Smooth muscle cell (in vitro differentiated cells): ENCODE data around the gene NGEF. TPM values are rescaled to one million over a fixed set of nuclear protein-coding genes. Genes with fewer than 3 reads are reported as not detected.

Experiments
- DNase-seq: peaks from one replicate; lab custom pipeline; 2025; ENCODE audit not compliant: unreplicated experiment; lab: John Stamatoyannopoulos, UW
- H2AFZ ChIP-seq: fragments of 200-600 bp; sonication (generic); 2 replicates; pipeline ENCODE4 v1.6.0; 2016; ENCODE audit warnings: antibody characterized with exemption, low read depth, mild to moderate bottlenecking
- H3F3A ChIP-seq: fragments of 200-600 bp; sonication (generic); 2 replicates; pipeline ENCODE4 v1.6.0; 2017; ENCODE audit warnings: antibody characterized with exemption, low read depth
- H3K27ac ChIP-seq: fragments of 200-600 bp; sonication (generic); 2 replicates; pipeline ENCODE4 v1.5.1; 2016; ENCODE audit warnings: low read depth, mild to moderate bottlenecking
- H3K27me3 ChIP-seq: fragments of 200-600 bp; sonication (generic); 2 replicates; pipeline ENCODE4 v1.6.1; 2016; ENCODE audit warnings: low read depth, mild to moderate bottlenecking
- H3K36me3 ChIP-seq: fragments of 200-600 bp; sonication (generic); 2 replicates; pipeline ENCODE4 v1.5.1; 2016; ENCODE audit warnings: low read depth
- H3K4me1 ChIP-seq: fragments of 200-600 bp; sonication (generic); 2 replicates; pipeline ENCODE4 v1.5.1; 2016; ENCODE audit warnings: low read depth
- H3K4me2 ChIP-seq: fragments of 200-600 bp; sonication (generic); 2 replicates; pipeline ENCODE4 v1.6.0; 2016; ENCODE audit warnings: mild to moderate bottlenecking
- H3K4me3 ChIP-seq: fragments of 200-600 bp; sonication (generic); 2 replicates; pipeline ENCODE4 v1.5.1; 2016; ENCODE audit warnings: mild to moderate bottlenecking
- H3K79me2 ChIP-seq: fragments of 200-600 bp; sonication (generic); 2 replicates; pipeline ENCODE4 v1.6.0; 2016; ENCODE audit warnings: low read depth, mild to moderate bottlenecking
- H3K9ac ChIP-seq: fragments of 200-600 bp; sonication (generic); 2 replicates; pipeline ENCODE4 v1.6.0; 2016; ENCODE audit warnings: low read depth
- H3K9me3 ChIP-seq: fragments of 200-600 bp; sonication (generic); replicated peaks from 2 replicates; pipeline ENCODE4 v1.5.1; 2016; ENCODE audit warnings: low read depth
- H4K20me1 ChIP-seq: fragments of 200-600 bp; sonication (generic); 2 replicates; pipeline ENCODE4 v1.6.0; 2016; ENCODE audit warnings: low read depth
- CTCF ChIP-seq: fragments of 200-600 bp; sonication (generic); IDR thresholded peaks from 2 replicates; pipeline ENCODE4 v1.5.1; 2017; ENCODE audit warnings: borderline replicate concordance, mild to moderate bottlenecking, antibody characterized with exemption; ENCODE audit not compliant: insufficient read depth, poor library complexity, severe bottlenecking
- WGBS: methylation state at CpG from one replicate; pipeline ENCODE4 v1.1.7; 2016; ENCODE audit warnings: low lambda C conversion rate; 5-methylcytosine and 5-hydroxymethylcytosine counted together
- polyA plus RNA-seq: library from polyadenylated mRNA; unstranded; fragments of >200 nt; fragmentation: Nextera tagmentation; extraction: Ambion mirVana; gene quantifications from 2 replicates; pipeline ENCODE4 v1.2.1, GENCODE V29; 2016
- total RNA-seq: library from RNA; depleted of rRNA; stranded (reverse); fragments of >200 nt; gene quantifications from 2 replicates; pipeline ENCODE4 v1.2.3, GENCODE V29; 2014

The NGEF gene
- total and polyA plus RNA-seq, 2 experiments from 2014 or later = 0.09 TPM; not detected in 1

GRCh38 chr2:232885264-232885961 is 127.6 kb downstream of the NGEF start:
- Histone ChIP-seq H3K27ac (no peak overlapping the region), H3K4me3 (no peak overlapping the region), H3K9ac (no peak overlapping the region), H2AFZ (no peak overlapping the region), H3K27me3 (no peaks in the 10 kb centered on the region), H3K4me2 (no peak overlapping the region), H3K9me3 (no peaks in the 10 kb centered on the region), H3F3A (no peaks in the 10 kb centered on the region), H3K36me3 (no peaks in the 10 kb centered on the region), H3K79me2 (no peaks in the 10 kb centered on the region), H4K20me1 (no peaks in the 10 kb centered on the region), H3K4me1 (no peaks in the 10 kb centered on the region)
- no peak for TF ChIP-seq CTCF
- WGBS = 90% methylated on average over 25 of the region's 25 CpGs
- no peak for DNase-seq

GRCh38 chr2:232884549-232885263 is 128.3 kb downstream of the NGEF start:
- Histone ChIP-seq H3K9me3 (no peaks in the 10 kb centered on the region), H3K79me2 (no peaks in the 10 kb centered on the region), H3K4me1 (no peaks in the 10 kb centered on the region), H3F3A (no peaks in the 10 kb centered on the region), H3K27me3 (no peaks in the 10 kb centered on the region), H4K20me1 (no peaks in the 10 kb centered on the region), H3K4me2 (no peak overlapping the region), H3K9ac (no peak overlapping the region), H3K4me3 (no peak overlapping the region), H2AFZ (no peak overlapping the region), H3K27ac (no peak overlapping the region), H3K36me3 (no peaks in the 10 kb centered on the region)
- 96% methylated on average over 24 of the region's 27 CpGs for WGBS
- DNase-seq = no peak
- no peak for TF ChIP-seq CTCF

GRCh38 chr2:232884001-232884421 is 129.0 kb downstream of the NGEF start:
- no peak for TF ChIP-seq CTCF
- Histone ChIP-seq H3K9me3 (no peaks in the 10 kb centered on the region), H3K79me2 (no peaks in the 10 kb centered on the region), H3K4me1 (no peaks in the 10 kb centered on the region), H3K4me2 (no peak overlapping the region), H3K4me3 (no peak overlapping the region), H3K27ac (no peak overlapping the region), H4K20me1 (no peaks in the 10 kb centered on the region), H3K27me3 (no peaks in the 10 kb centered on the region), H2AFZ (no peak overlapping the region), H3K9ac (no peak overlapping the region), H3K36me3 (no peaks in the 10 kb centered on the region), H3F3A (no peaks in the 10 kb centered on the region)
- WGBS = 89% methylated on average over 11 of the region's 11 CpGs
- DNase-seq = no peak
